Right lobe of liver (tissue), 4 donors: ENCODE results near the gene PINK1.

Source experiments
- CTCF ChIP-seq, 4 donors: fragments of 200-600 bp in 3 of 4; fragments of 450-650 bp in 1 of 4; IDR thresholded peaks; one replicate each; pipeline versions ENCODE4 v1.5.1 to v1.8.0; 2016 to 2022; ENCODE audit warnings: antibody characterized with exemption in 4 of 4, mild to moderate bottlenecking in 2 of 4
- POLR2A ChIP-seq: fragments of 450-650 bp; IDR thresholded peaks from one replicate; pipeline ENCODE4 v1.6.1; 2017; ENCODE audit warnings: antibody characterized with exemption, mild to moderate bottlenecking
- donor health status: DM: no; HTN: no; CAD: no.
- donor health status: DM: no; HTN: no; CAD: no.
- donor health status: DM: no; HTN: yes; CAD: no.

GRCh38 chr1:20663365-20663764 lies 30.1 kb downstream of the PINK1 start:
- TF ChIP-seq POLR2A (no peak), CTCF (IDR thresholded peaks at IDR 0.05) (no peak)
